Upper lobe of left lung (tissue), 4 donors: Measurements from ENCODE around the gene DCANP1.

Source experiments
- CTCF ChIP-seq, 6 experiments: fragments of 450-650 bp in 4 of 6; fragments of 200-600 bp in 2 of 6; sonication (generic) in 2 of 6; IDR thresholded peaks; one replicate each; pipeline ENCODE4 v1.5.1; 2016 to 2019; ENCODE audit warnings: antibody characterized with exemption in 6 of 6
- EP300 ChIP-seq, 4 donors: sonication (generic); formaldehyde crosslinking; IDR thresholded peaks; one replicate each; pipeline ENCODE4 v1.5.1; 2017; ENCODE audit warnings: antibody characterized with exemption in 4 of 4, control low read depth in 2 of 4
- POLR2A ChIP-seq, 4 donors: fragments of 450-650 bp; IDR thresholded peaks; one replicate each; pipeline ENCODE4 v1.5.1; 2016 to 2017; ENCODE audit warnings: antibody characterized with exemption in 4 of 4, mild to moderate bottlenecking in 2 of 4

GRCh38 chr5:135455876-135456237 lies 8.7 kb upstream of the DCANP1 start:
- TF ChIP-seq POLR2A (IDR thresholded peaks at IDR 0.05) (no peak), EP300 (IDR thresholded peaks at IDR 0.05) (no peak), CTCF (IDR thresholded peaks at IDR 0.05) (no peak)
